SJCRH30 (cell line): ENCODE results near the gene ITPRID2. TPM values are rescaled to one million over a fixed set of nuclear protein-coding genes. Genes with fewer than 3 reads are reported as not detected.

ENCODE experiments used
- DNase-seq, 2 experiments: peaks; one replicate each; pipeline ENCODE4 v3.0.0-alpha.2; 2015 to 2020
- H3K27ac ChIP-seq: fragments of 250-450 bp; sonication (Bioruptor Pico); 2 replicates; pipeline ENCODE4 v1.5.1; 2020; ENCODE audit warnings: mild to moderate bottlenecking, moderate library complexity
- H3K27me3 ChIP-seq: fragments of 250-450 bp; sonication (Bioruptor Pico); 2 replicates; pipeline ENCODE4 v1.5.1; 2020; ENCODE audit warnings: mild to moderate bottlenecking, moderate library complexity
- H3K36me3 ChIP-seq: fragments of 250-450 bp; sonication (Bioruptor Pico); 2 replicates; pipeline ENCODE4 v1.5.1; 2020; ENCODE audit warnings: mild to moderate bottlenecking, moderate library complexity
- H3K4me1 ChIP-seq: fragments of 250-450 bp; sonication (Bioruptor Pico); 2 replicates; pipeline ENCODE4 v1.5.1; 2020; ENCODE audit warnings: mild to moderate bottlenecking, moderate library complexity
- H3K4me3 ChIP-seq: fragments of 250-450 bp; sonication (Bioruptor Pico); 2 replicates; pipeline ENCODE4 v1.5.1; 2020; ENCODE audit warnings: mild to moderate bottlenecking, moderate library complexity
- H3K9me3 ChIP-seq: fragments of 250-450 bp; sonication (Bioruptor Pico); replicated peaks from 2 replicates; pipeline ENCODE4 v1.5.1; 2020; ENCODE audit warnings: mild to moderate bottlenecking, moderate library complexity
- total RNA-seq: library from RNA; depleted of rRNA; stranded (reverse); fragments of >200 nt; shearing (Covaris generic); gene quantifications from 2 replicates; pipeline ENCODE4 v1.2.3, GENCODE V29; 2014; rRNA removed

The ITPRID2 gene
- total RNA-seq, 1 experiment from 2014 or later: 91.2 TPM

DNA sequence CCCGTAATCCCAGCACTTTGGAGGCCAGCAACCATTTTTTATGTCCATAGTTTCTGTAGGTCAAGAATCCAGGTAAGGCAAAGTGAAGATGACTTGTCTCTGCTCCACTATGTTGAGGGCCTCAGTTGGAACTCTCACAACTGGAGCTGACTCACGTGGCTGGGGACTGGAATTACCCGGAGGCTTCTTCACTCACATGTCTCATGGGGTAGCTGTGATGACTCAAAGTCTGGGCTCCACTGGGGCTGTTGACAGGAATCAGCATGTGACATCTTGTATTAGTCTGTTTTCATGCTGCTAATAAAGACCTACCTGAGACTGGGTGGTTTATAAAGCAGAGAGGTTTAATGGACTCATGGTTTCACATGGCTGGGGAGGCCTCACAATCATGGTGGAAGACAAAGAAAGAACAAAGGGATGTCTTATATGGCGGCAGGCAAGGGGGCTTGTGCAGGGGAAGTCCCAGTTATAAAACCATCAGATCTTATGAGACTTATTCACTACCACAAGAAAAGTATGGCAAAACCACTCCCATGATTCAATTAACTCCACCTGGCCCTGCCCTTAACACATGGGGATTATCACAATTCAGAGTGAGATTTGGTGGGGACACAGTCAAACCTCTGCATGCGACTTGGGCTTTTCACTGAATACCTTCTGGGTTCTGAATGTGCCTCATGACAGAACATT, 86.3 kb downstream of the ITPRID2 start:
- no peak overlapping the region for H3K4me3 ChIP-seq
- H3K36me3 ChIP-seq: no peaks in the 10 kb centered on the region
- H3K27me3 ChIP-seq: no peaks in the 10 kb centered on the region
- H3K4me1 ChIP-seq: peaks cover 18% of the 10 kb centered on the region
- DNase-seq: peak; percentile 11 to 23
- H3K9me3 ChIP-seq: no peaks in the 10 kb centered on the region
- H3K27ac ChIP-seq: peak overlapping the region; percentile 54

DNA sequence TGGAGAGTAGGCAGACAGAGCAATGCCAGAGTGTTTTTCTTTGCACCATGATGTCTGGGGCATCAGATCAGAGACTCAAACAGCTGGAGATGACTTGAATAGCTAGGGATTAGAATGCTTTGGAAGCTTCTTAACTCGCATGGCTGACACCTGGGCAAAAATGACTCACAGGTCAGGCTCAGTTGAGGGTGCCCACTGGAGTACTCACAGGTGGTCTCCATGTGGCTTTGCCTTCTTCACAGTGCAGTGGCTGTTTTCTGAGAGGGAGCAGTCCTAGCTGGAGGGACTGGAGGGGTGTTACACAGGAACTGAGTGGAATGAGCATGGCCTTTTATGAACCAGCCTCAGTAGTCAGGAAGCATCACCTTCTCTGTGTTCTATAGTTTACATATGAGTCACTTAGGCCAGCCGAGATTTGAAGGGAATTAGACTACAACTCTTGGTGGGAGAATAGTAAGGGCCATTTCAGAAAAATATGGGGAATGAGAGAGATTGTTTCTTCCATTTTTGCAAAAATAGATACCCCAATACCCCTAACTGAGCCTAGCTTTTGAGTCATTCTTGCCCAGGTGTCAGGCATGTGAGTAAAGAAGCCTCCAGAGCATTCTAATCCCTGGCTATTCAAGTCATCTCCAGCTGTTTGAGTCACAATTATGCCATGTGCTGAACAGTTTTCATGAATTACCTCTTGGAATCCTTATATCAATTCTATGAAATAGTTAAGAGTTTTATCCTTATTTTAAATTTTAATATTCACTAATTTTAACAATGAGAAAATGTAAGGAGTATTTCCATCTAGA, 87.0 kb downstream of the ITPRID2 start:
- no peaks in the 10 kb centered on the region for H3K27me3 ChIP-seq
- no peaks in the 10 kb centered on the region for H3K36me3 ChIP-seq
- DNase-seq: peak; percentile 34 to 45
- H3K4me1 ChIP-seq: peaks cover 18% of the 10 kb centered on the region
- no peaks in the 10 kb centered on the region for H3K9me3 ChIP-seq
- peak overlapping the region; percentile 54 for H3K27ac ChIP-seq
- no peak overlapping the region for H3K4me3 ChIP-seq

Other genes starting within 250 kb of the ITPRID2 start
- 0.05 TPM in 1 of 2 replicates, not detected in the other for gene CERKL, start 234.6 kb upstream of the ITPRID2 start, total RNA-seq
- not detected in 2 replicates for gene NEUROD1, start 211.2 kb upstream of the ITPRID2 start, total RNA-seq
- not detected in 2 replicates for gene PPP1R1C, start 94.1 kb downstream of the ITPRID2 start, total RNA-seq